Activated CD8-positive, alpha-beta memory T cell treated with anti-CD3 and anti-CD28 coated beads, Interleukin-2, amount 50 U/mL, for 24 hours (primary cell): ENCODE measurements around the gene TMEM205.
"Not testable (repeated sequence)": the region's sequence is repeated elsewhere in the genome, so short reads cannot be mapped to it uniquely, and the experiment has no call there.

Source experiments
- DNase-seq: peaks from one replicate; pipeline ENCODE4 v3.0.0-alpha.2; 2020; ENCODE audit errors: extremely low read depth

The TMEM205 gene

GRCh38 chr19:11346104-11346940 lies at the start of gene TMEM205, which contains the start of gene CCDC159:
Gene TMEM205, minus strand, starts transcription at chr19:11346268. Its CDS starts 649 bp downstream, at chr19:11345619.
Gene CCDC159, plus strand, starts transcription at chr19:11346519. Its CDS starts 88 bp downstream, at chr19:11346607.
- peak; percentile 97 for DNase-seq

GRCh38 chr19:11390933-11391680 lies 45.0 kb upstream of the TMEM205 start:
- DNase-seq, result no peak

- DNase-seq, result no peak
Measured at GRCh38 chr19:11390359-11390758, 44.3 kb upstream of the TMEM205 start.

- DNase-seq, result no peak
Measured at GRCh38 chr19:11387162-11388034, 41.3 kb upstream of the TMEM205 start.

GRCh38 chr19:11384778-11385129 lies 38.7 kb upstream of the TMEM205 start:
- no peak for DNase-seq

GRCh38 chr19:11383706-11384048 lies 37.6 kb upstream of the TMEM205 start:
- no peak for DNase-seq

GRCh38 chr19:11382898-11383705 lies 37.0 kb upstream of the TMEM205 start:
- DNase-seq, result no peak

GRCh38 chr19:11380653-11381537 lies 34.8 kb upstream of the TMEM205 start:
- DNase-seq, result peak; percentile 94

GRCh38 chr19:11379857-11380350 lies 33.8 kb upstream of the TMEM205 start:
- no peak for DNase-seq

- not testable (repeated sequence) for DNase-seq
Measured at GRCh38 chr19:11379269-11379845, 33.3 kb upstream of the TMEM205 start.

- DNase-seq, result no peak
Measured at GRCh38 chr19:11378319-11379189, 32.5 kb upstream of the TMEM205 start.

- no peak for DNase-seq
Measured at GRCh38 chr19:11377756-11378155, 31.7 kb upstream of the TMEM205 start.

GRCh38 chr19:11377237-11377636 lies 31.2 kb upstream of the TMEM205 start:
- DNase-seq, result no peak

GRCh38 chr19:11375143-11375948 lies 29.3 kb upstream of the TMEM205 start:
- DNase-seq, result peak; percentile 30

- DNase-seq, result peak; percentile 91
Measured at GRCh38 chr19:11374433-11375142, 28.5 kb upstream of the TMEM205 start, which contains the start of gene SWSAP1. Gene SWSAP1, plus strand, starts transcription at chr19:11374666. Its CDS starts 15 bp downstream, at chr19:11374681.

- no peak for DNase-seq
Measured at GRCh38 chr19:11373885-11374432, 27.9 kb upstream of the TMEM205 start.
